ENCODE data around the gene PIK3R4. TPM values are rescaled to one million over a fixed set of nuclear protein-coding genes. Genes with fewer than 3 reads are reported as not detected.

PIK3R4 gene
- 10 to 100 TPM; 30.4 to 37.9 (median 33.5) TPM for total RNA-seq

DNA sequence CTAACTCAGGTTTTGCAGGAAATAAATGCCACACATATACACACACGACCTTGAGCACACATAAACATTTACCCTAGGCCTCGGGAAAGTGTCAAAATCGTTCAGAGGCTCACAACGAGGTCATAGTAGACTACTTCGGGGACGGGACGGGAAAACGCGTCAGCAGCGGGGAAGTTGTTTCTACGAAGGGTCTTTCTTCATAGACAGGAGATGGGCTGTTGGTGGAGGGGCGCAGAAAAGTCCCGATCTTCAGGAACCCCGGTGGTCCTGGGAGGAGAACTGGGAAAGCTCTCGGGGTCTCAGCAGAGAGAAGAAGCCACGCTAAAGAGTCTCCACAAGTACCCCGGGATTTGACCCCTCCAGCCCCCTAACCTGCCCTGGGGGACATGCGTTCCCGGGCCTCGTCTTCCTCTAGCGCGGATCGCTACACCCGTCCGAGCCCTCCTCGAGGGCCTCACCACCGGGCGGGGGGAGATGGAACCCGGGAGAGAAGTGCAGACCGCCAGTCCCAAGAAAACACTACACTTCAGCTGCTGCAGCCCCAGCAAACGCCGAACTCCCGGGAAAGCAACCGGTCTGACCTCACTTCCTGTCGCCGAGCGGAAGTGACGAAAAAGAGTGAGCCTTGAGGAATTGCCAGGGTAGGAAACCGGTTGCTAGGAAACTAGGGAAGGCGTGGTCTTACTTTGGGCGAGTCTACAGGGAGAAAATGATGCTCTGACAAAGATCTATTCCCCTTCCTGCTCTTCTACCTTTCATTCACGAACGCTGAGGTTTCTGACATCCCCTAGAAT lies at the start of gene PIK3R4:
PIK3R4 (minus strand) TSS at position 584 of the 794 bp plus-strand sequence. CDS start 1,611 bp downstream, outside the sequence.
- peak; percentile 78 to 93 for TF ChIP-seq EP300 (IDR thresholded peaks at IDR 0.05)
- TF ChIP-seq POLR2A (IDR thresholded peaks at IDR 0.05), result peak; percentile 17 to 68
- TF ChIP-seq, protein P1, sequence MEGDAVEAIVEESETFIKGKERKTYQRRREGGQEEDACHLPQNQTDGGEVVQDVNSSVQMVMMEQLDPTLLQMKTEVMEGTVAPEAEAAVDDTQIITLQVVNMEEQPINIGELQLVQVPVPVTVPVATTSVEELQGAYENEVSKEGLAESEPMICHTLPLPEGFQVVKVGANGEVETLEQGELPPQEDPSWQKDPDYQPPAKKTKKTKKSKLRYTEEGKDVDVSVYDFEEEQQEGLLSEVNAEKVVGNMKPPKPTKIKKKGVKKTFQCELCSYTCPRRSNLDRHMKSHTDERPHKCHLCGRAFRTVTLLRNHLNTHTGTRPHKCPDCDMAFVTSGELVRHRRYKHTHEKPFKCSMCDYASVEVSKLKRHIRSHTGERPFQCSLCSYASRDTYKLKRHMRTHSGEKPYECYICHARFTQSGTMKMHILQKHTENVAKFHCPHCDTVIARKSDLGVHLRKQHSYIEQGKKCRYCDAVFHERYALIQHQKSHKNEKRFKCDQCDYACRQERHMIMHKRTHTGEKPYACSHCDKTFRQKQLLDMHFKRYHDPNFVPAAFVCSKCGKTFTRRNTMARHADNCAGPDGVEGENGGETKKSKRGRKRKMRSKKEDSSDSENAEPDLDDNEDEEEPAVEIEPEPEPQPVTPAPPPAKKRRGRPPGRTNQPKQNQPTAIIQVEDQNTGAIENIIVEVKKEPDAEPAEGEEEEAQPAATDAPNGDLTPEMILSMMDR (IDR thresholded peaks at IDR 0.05), result no peak
- H3K36me3 ChIP-seq, result peaks cover 0 to 24% (median 0%) of the 10 kb centered on the region in 3 donors
- H3K9me3 ChIP-seq, result no peaks in the 10 kb centered on the region
- WGBS, 2 donors, result 0 to 1% methylated on average over 25 to 39 of the region's 43 CpGs
- peak within 1 kb of the TSS; percentile 67 to 93 (median 78) for H3K4me3 ChIP-seq
- no peaks in the 10 kb centered on the region for H3K27me3 ChIP-seq
- peak within 1 kb of the TSS; percentile 74 to 96 (median 90) for H3K27ac ChIP-seq
- DNase-seq (ENCODE audit: low spot score in 2 of 2), result peak; percentile 91 to 99
- peaks cover 0 to 54% (median 11%) of the 10 kb centered on the region in 4 donors for H3K4me1 ChIP-seq

DNA sequence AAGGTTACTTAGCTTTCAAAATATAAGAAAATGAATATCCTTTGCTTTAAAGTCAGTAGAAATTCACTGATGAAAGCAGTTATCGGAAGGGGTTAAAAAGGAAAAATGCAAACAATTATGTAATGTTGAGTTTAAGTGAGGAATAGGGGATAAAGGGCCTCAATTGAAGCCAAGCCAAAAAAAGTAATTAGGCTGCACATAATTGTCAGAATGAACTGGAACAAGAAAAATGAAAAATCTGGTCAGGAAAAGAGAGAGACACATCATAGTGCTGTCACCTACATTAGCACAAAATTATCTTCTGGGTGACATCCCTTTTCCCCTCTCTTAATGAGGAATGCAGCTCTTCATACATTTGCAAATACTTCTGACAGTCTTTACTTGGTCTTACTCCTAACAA lies 48.8 kb upstream of the PIK3R4 start:
- no peak for DNase-seq (ENCODE audit: low spot score in 2 of 2)
- no peak overlapping the region for H3K27ac ChIP-seq
- WGBS, 2 donors, result 38 to 48% methylated on average over 1 of the region's 1 CpG

DNA sequence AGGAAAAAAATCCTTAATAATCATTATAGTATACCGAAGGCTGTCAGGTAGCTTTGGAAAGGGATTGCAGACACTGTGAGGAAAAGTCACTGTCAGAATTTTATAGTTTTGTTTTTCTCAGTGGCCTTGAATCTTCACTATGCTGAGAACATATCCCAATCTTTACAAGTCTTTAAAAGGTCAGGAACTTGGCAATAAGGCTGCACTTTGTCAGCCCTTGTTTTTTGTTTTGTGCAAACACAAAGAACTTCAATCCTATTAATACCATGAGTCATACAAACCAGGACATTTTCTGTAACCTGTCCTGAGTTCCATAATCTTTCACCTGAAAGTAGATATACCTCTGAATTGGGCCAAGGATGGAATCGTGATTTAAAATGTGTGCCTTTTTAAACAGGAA lies 45.6 kb upstream of the PIK3R4 start:
- H3K36me3 ChIP-seq, result no peaks in the 10 kb centered on the region
- DNase-seq (ENCODE audit: low spot score in 2 of 2), result no peak
- TF ChIP-seq, protein P1 (IDR thresholded peaks at IDR 0.05), result no peak
- no peak for TF ChIP-seq EP300 (IDR thresholded peaks at IDR 0.05)
- TF ChIP-seq POLR2A (IDR thresholded peaks at IDR 0.05), result no peak
- H3K27ac ChIP-seq, result no peak overlapping the region
- H3K9me3 ChIP-seq, result no peaks in the 10 kb centered on the region
- WGBS, 2 donors, result 85 to 87% methylated on average over 2 of the region's 2 CpGs
- H3K27me3 ChIP-seq, result no peaks in the 10 kb centered on the region
- H3K4me1 ChIP-seq, result no peaks in the 10 kb centered on the region
- no peak overlapping the region for H3K4me3 ChIP-seq

More for the DNA sequence above, 48.8 kb upstream of the PIK3R4 start:
- Histone ChIP-seq H3K4me1 (no peaks in the 10 kb centered on the region), H3K9me3 (no peaks in the 10 kb centered on the region), H3K36me3 (no peaks in the 10 kb centered on the region), H3K4me3 (no peak overlapping the region), H3K27me3 (no peaks in the 10 kb centered on the region)
- TF ChIP-seq, protein P1 (IDR thresholded peaks at IDR 0.05), result no peak
- no peak for TF ChIP-seq POLR2A (IDR thresholded peaks at IDR 0.05)
- no peak for TF ChIP-seq EP300 (IDR thresholded peaks at IDR 0.05)

DNA sequence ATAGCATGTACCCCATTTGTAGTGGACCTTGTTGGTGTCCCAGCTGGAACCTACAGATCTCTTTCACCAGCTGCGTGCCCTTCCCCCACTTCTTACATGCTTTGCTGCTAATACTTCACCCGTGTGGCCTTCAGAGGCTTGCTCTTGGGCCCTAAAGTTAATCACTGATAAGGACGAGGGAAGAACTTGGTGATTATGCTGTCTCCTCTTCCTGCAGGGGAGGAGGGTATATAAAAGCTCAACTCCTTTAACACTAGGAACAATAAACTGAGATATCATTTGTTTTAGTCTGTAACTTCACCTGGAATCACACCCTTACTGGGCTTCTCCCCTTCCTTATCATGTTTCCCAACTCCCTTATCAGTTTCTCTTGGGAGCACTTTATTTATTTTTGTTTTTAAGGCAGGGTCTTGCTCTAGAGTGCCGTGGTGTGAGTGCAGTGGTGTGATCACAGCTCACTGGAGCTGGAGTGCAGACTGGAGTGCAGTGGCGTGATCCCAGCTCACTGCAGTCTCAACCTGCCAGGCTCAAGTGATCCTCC lies 43.2 kb upstream of the PIK3R4 start:
- DNase-seq (ENCODE audit: low spot score in 2 of 2), result no peak
- Histone ChIP-seq H3K27me3 (no peaks in the 10 kb centered on the region), H3K36me3 (no peaks in the 10 kb centered on the region), H3K4me3 (no peak overlapping the region), H3K27ac (no peak overlapping the region), H3K9me3 (no peaks in the 10 kb centered on the region), H3K4me1 (no peaks in the 10 kb centered on the region)
- 61 to 67% methylated on average over 5 of the region's 5 CpGs for WGBS, 2 donors
- TF ChIP-seq EP300 (IDR thresholded peaks at IDR 0.05) (no peak), POLR2A (IDR thresholded peaks at IDR 0.05) (no peak)
- TF ChIP-seq, protein P1 (IDR thresholded peaks at IDR 0.05), result no peak

DNA sequence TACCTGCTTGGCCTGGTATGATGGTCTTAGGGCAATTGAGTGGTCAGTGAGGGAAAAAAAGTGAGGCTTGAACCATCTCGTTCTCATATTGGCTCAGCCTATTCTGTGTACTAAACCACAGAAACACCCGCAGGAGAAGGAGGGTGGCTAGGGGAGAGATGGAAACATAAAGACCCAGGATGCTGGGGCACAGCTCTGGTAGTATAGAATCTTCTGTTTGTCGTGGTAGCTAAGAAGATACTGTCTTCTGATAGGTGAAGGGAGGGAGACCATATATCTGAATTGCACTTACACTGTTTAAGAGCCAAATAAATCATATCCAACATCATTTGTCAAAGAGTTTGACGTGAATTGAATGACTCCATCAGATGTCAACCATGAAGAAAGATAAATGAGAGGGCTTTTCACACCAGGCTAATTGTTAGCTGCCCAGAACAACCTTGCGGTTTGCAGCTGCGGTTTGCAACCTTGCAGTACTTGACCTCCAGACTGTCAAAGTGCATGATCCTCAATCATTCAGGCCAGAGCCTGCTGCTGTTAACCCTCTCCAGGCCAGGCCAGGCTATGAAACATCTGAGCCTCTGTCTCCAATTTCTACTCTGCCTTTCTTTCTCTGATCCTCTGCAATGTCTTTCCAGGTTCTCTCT lies 40.9 kb upstream of the PIK3R4 start:
- Histone ChIP-seq H3K4me3 (no peak overlapping the region), H3K27me3 (no peaks in the 10 kb centered on the region), H3K4me1 (no peaks in the 10 kb centered on the region), H3K27ac (no peak overlapping the region), H3K36me3 (no peaks in the 10 kb centered on the region), H3K9me3 (no peaks in the 10 kb centered on the region)
- 27 to 36% methylated on average over 6 of the region's 6 CpGs for WGBS, 2 donors
- no peak for TF ChIP-seq EP300 (IDR thresholded peaks at IDR 0.05)
- DNase-seq (ENCODE audit: low spot score in 2 of 2), result no peak
